Duodenal mucosa (tissue), 2 donors: Measurements from ENCODE around the gene MRPL2.

ENCODE experiments used
- H3K27ac ChIP-seq: one replicate; pipeline ENCODE4 v1.7.0; 2013; ENCODE audit warnings: low read depth, low read length
- H3K27me3 ChIP-seq, 2 donors: one replicate each; pipeline ENCODE4 v1.7.0; 2013; ENCODE audit warnings: low read length in 2 of 2, control low read depth in 1 of 2; ENCODE audit not compliant: insufficient read depth in 2 of 2, control insufficient read depth in 1 of 2
- H3K36me3 ChIP-seq, 2 donors: one replicate each; pipeline ENCODE4 v1.7.0; 2013; ENCODE audit warnings: low read length in 2 of 2, control low read depth in 1 of 2; ENCODE audit not compliant: insufficient read depth in 2 of 2, control insufficient read depth in 1 of 2
- H3K4me1 ChIP-seq, 2 donors: one replicate each; pipeline ENCODE4 v1.7.0; 2013; ENCODE audit warnings: low read length in 2 of 2, control low read depth in 1 of 2; ENCODE audit not compliant: insufficient read depth in 2 of 2, control insufficient read depth in 1 of 2
- H3K4me3 ChIP-seq, 2 donors: one replicate each; pipeline ENCODE4 v1.7.0; 2013; ENCODE audit warnings: low read length in 2 of 2, low read depth in 1 of 2
- H3K9ac ChIP-seq, 2 donors: one replicate each; pipeline ENCODE4 v1.7.0; 2013; ENCODE audit warnings: low read length in 2 of 2, low read depth in 1 of 2
- H3K9me3 ChIP-seq, 2 donors: one replicate each; pipeline ENCODE4 v1.7.0; 2013; ENCODE audit warnings: low read length in 2 of 2, control low read depth in 1 of 2; ENCODE audit not compliant: control insufficient read depth in 1 of 2

The MRPL2 gene

DNA sequence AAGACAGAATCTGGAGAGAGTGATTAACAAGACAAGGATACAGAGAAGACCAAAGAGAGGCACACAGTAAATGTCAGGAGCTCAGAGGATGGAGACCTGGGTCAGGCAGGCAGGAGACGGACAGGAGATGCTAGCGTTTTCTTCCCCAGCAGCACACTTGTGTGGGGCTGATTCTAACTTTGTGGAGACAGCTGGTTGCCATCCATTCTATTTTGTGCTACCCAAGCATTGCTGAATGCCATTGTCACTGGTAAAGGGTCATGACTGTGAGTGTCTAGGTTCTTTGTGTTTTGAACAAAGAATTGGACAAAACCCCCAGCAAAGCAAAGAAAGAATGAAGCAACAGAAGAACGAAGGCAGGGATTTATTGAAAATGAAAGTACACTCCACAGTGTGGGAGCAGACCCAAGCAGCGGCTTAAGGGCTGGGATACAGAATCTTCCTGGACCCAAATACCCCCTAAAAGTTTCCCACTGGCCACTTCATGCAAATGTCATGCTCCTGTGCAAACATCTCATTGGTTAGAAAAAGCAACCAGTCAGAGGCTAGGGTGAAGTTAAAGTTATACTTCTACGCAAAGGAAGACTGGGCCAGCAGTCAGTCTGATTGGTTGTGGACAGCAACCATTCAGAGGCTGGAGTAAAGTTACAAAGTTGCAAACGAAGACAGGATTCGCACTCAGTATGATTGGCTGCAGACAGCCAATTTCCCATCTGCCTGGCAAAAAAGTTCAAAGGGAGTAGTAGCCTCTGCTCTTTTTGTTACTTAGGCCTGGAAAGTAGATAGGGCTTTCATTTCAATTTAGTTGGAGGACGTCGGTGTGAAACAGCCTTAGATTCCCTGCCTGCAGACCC, 34.4 kb upstream of the MRPL2 start:
- Histone ChIP-seq H3K36me3 (no peaks in the 10 kb centered on the region), H3K4me1 (peaks cover 20 to 36% of the 10 kb centered on the region in 2 donors), H3K9me3 (no peaks in the 10 kb centered on the region), H3K9ac (peak overlapping the region; percentile 22 to 58), H3K27me3 (no peaks in the 10 kb centered on the region), H3K4me3 (peak overlapping the region; percentile 49 to 58), H3K27ac (no peak overlapping the region)

DNA sequence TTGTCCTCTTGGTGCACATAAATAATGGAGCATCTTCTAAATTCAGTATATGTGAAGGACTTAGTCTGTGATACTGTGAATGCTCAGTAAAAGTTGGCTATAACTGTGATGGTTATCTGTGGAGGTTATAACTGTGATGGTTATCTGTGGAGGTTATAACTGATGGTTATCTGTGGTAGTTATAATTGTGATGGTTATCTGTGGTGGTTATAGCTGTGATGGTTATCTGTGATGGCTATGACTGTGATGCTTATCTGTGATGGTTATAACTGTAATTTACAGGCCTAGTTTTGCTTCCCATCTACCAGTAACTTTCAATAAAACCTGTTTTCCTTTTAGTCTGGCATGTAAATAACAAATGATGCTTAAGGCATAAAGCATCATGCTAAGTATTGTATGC, 33.4 kb upstream of the MRPL2 start:
- no peak overlapping the region for H3K27ac ChIP-seq
- no peak overlapping the region for H3K4me3 ChIP-seq
- H3K4me1 ChIP-seq = peaks cover 20 to 34% of the 10 kb centered on the region in 2 donors
- no peak overlapping the region for H3K9ac ChIP-seq
- H3K36me3 ChIP-seq = no peaks in the 10 kb centered on the region
- no peaks in the 10 kb centered on the region for H3K9me3 ChIP-seq
- no peaks in the 10 kb centered on the region for H3K27me3 ChIP-seq

DNA sequence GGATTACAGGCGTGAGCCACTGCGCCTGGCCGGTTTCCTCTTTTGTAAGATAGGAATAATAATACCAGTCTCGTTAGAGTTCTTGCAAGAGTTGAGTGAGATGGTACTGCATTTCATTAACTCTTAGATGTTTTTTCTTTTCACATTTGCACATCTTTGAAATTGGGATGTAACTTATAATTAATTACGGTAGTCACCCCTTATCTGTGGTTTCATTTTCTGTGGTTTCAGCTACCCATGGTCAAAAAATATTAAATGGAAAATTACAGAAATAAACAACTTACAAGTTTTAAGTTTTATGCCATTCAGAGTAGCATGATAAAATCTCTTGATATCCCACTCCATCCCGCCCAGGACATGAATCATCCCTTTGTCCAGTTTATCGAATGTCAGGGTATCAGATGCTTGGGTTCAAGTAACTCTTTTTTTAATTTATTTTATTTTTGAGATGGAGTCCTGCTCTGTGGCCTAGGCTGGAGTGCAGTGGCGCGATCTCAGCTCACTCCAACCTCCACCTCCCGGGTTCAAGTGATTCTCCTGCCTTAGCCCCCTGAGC, 32.3 kb upstream of the MRPL2 start:
- Histone ChIP-seq H3K36me3 (no peaks in the 10 kb centered on the region), H3K4me3 (no peak overlapping the region), H3K27me3 (no peaks in the 10 kb centered on the region), H3K9ac (no peak overlapping the region), H3K4me1 (peaks cover 14 to 23% of the 10 kb centered on the region in 2 donors), H3K27ac (no peak overlapping the region), H3K9me3 (no peaks in the 10 kb centered on the region)

DNA sequence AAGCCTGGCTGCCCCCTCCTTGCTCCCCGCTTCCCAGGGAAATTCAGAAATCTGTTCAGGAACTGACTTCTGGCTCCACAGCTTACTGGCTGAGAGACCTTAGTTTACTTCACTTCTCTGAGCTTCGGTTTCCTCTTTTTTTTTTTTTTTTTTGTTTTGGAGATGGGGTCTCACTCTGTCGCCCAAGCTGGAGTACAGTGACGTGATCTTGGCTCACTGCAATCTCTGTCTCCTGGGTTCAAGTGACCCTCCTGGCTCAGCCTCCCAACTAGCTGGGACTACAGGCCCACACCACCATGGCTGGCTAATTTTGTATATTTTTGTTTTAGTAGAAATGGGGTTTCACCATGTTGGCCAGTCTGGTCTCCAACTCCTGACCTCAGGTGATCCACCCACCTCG, 31.8 kb upstream of the MRPL2 start:
- Histone ChIP-seq H3K9me3 (no peaks in the 10 kb centered on the region), H3K4me1 (peaks cover 9 to 18% of the 10 kb centered on the region in 2 donors), H3K27ac (no peak overlapping the region), H3K9ac (no peak overlapping the region), H3K4me3 (no peak overlapping the region), H3K27me3 (no peaks in the 10 kb centered on the region), H3K36me3 (no peaks in the 10 kb centered on the region)

DNA sequence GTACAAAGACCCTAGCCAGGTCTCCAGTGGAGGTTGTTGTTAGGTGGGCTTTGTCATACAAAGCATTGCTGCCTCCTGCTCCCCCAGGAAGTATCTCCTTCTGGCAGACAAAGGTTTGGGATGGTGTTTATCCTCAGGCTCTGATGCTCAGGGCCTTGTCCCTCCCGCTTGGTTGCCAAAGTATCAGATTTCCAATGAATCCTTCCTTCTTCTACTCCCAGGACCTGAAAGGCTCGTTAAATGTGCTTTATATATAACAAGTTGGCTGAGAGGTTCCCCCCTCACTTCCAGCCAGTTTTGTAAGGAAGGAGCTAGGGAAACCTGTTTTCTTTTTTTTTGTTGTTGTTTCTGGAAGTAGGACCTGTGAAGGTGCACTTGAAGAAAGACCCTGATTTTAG, 31.3 kb upstream of the MRPL2 start:
- Histone ChIP-seq H3K27me3 (no peaks in the 10 kb centered on the region), H3K9me3 (no peaks in the 10 kb centered on the region), H3K27ac (no peak overlapping the region), H3K4me1 (peaks cover 4 to 14% of the 10 kb centered on the region in 2 donors), H3K4me3 (no peak overlapping the region), H3K36me3 (no peaks in the 10 kb centered on the region), H3K9ac (peak overlapping the region in 1 of 2 donors; percentile 9)

DNA sequence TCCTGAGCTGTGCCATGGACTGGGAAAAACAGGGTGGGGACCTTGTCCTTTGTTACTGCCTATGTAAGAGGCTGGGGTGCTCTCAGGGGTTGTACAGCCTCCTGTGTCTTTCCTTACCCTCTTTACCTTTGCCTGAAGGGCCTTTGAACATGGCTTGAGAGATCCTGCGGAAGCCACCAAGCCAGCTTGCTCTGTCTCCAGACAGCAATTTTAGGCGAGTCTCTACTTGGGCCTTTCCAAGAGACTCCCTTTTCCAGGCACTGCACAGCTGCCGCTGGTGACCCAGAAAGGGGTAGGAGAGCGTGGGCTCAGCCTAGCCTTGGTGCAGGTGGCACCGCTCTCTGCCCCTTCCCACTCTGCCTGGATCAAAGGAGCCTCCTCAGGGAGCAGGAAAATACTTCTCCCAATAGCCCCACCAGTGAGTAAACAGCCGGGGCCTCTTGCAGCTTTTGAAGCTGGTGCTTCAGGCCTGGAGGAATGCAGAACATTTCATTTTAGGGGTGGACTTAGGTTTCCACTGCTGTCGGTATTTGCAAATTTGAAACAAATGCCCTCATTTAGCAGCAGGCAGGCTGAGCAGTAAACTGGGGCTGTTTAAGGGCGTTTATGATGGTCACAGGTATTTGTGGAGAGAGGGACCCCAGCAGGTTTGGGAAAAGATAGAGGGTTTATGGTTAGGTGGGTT, 30.8 kb upstream of the MRPL2 start:
- Histone ChIP-seq H3K4me3 (no peak overlapping the region), H3K4me1 (peaks cover 4 to 10% of the 10 kb centered on the region in 2 donors), H3K27ac (no peak overlapping the region), H3K9me3 (no peaks in the 10 kb centered on the region), H3K9ac (peak overlapping the region in 1 of 2 donors; percentile 9), H3K27me3 (no peaks in the 10 kb centered on the region), H3K36me3 (no peaks in the 10 kb centered on the region)

DNA sequence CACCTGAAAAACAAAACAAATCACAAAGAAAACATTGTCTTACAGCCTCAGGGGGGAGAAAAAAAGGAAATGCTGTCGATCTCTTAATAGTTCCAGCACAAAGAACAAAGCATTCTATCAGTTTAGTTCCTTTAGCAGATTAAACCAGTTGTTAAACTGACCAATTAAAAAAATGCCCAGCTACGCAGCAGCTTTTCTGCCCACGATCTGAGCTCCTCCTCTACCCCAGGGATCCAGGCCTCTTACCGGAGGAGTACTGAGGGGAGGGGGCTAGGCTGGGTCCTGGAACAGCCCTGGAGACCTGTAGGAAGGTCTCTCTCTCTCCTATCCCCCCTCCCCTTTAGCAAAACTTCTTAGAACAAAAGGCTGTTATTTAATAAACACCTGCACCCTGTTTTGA, 30.2 kb upstream of the MRPL2 start:
- Histone ChIP-seq H3K9ac (peak overlapping the region in 1 of 2 donors; percentile 9), H3K4me1 (peaks cover 4 to 10% of the 10 kb centered on the region in 2 donors), H3K4me3 (no peak overlapping the region), H3K27ac (no peak overlapping the region), H3K9me3 (no peaks in the 10 kb centered on the region), H3K27me3 (no peaks in the 10 kb centered on the region), H3K36me3 (no peaks in the 10 kb centered on the region)

DNA sequence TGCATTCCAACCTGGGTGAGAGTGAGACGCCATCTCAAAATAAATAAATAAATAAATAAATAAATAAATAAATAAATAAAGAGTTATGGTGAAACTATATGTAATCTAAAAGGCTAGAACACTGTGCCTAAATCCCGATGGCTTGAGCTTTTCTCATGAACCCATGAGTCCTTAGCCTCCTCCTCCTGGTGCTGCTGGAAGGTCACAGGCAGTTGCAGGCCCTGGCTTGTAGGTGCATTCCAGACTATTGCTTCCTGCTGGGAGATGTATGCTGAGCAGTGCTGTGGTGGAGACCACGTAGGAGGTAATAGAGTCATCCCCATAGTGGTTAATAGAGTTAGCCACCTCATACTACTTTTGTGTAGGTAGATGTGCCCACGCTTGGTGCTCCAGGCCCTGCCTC, 29.4 kb upstream of the MRPL2 start:
- Histone ChIP-seq H3K27ac (no peak overlapping the region), H3K4me1 (peaks cover 0 to 10% of the 10 kb centered on the region in 2 donors), H3K9me3 (no peaks in the 10 kb centered on the region), H3K36me3 (no peaks in the 10 kb centered on the region), H3K9ac (peak overlapping the region in 1 of 2 donors; percentile 2), H3K4me3 (no peak overlapping the region), H3K27me3 (no peaks in the 10 kb centered on the region)

DNA sequence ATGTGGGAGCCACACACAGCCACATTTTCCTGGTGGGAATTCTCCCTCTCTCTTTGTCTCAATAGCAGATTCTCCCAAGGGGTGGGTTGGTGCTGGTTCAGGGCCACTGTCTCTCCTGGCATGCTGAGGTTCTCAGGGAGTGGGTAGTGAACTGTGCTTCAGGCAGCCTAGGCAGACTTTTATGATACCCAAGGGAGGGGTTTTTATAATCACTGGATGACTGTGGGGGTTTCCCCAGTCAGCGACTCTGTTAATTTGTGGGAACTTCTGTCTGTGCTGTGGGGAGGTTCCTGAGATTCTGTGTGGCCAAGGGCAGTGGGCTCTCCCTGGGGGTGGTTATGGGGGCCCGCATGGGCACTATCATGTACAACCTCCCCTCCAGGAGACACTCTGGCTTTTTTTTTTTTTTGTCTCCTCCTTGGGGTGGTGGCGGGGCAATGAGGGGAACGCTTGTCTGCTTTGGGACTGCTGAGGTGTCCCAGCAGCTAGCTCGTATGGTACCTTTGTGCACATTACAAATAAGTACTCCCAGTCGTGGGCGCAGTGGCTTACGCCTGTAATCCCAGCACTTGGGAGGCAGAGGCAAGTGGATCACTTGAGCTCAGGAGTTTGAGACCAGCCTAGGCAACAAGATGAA, 26.9 kb upstream of the MRPL2 start:
- no peak overlapping the region for H3K27ac ChIP-seq
- H3K36me3 ChIP-seq = no peaks in the 10 kb centered on the region
- no peak overlapping the region for H3K9ac ChIP-seq
- no peak overlapping the region for H3K4me3 ChIP-seq
- H3K9me3 ChIP-seq = no peaks in the 10 kb centered on the region
- no peaks in the 10 kb centered on the region for H3K27me3 ChIP-seq
- H3K4me1 ChIP-seq = peaks cover 0 to 6% of the 10 kb centered on the region in 2 donors
